Left renal cortex interstitium (tissue), 4 donors: ENCODE measurements around the gene SH3PXD2B. TPM values are rescaled to one million over a fixed set of nuclear protein-coding genes. Genes with fewer than 3 reads are reported as not detected.

Source experiments
- DNase-seq, 4 donors: peaks; one replicate each; pipeline ENCODE4 v3.0.0-alpha.2; 2013; ENCODE audit warnings: low read depth in 4 of 4, low spot score in 2 of 4, missing footprints in 1 of 4
- polyA plus RNA-seq, 4 donors: library from polyadenylated mRNA; unstranded; fragments of 120-200 nt; gene quantifications; one replicate each; pipeline ENCODE4 v1.2.1, GENCODE V29; 2013; ENCODE audit not compliant: insufficient read length in 4 of 4

Gene SH3PXD2B
- polyA plus RNA-seq, 4 donors = 27.1 to 32.6 (median 31.7) TPM

GRCh38 chr5:172438319-172438668 is 16.0 kb downstream of the SH3PXD2B start:
- DNase-seq = no peak

GRCh38 chr5:172437445-172438318 is 16.6 kb downstream of the SH3PXD2B start:
- DNase-seq = no peak

GRCh38 chr5:172436879-172437369 is 17.4 kb downstream of the SH3PXD2B start:
- no peak for DNase-seq

- DNase-seq = no peak
Observed at GRCh38 chr5:172436078-172436878, 18.0 kb downstream of the SH3PXD2B start.

- no peak for DNase-seq
Observed at GRCh38 chr5:172435362-172436077, 18.8 kb downstream of the SH3PXD2B start.

- no peak for DNase-seq
Observed at GRCh38 chr5:172434251-172434650, 20.1 kb downstream of the SH3PXD2B start.

GRCh38 chr5:172433513-172433912 is 20.8 kb downstream of the SH3PXD2B start:
- no peak for DNase-seq

- no peak for DNase-seq
Observed at GRCh38 chr5:172433071-172433470, 21.3 kb downstream of the SH3PXD2B start.

GRCh38 chr5:172430354-172430753 is 24.0 kb downstream of the SH3PXD2B start:
- no peak for DNase-seq

GRCh38 chr5:172429201-172429940 is 25.0 kb downstream of the SH3PXD2B start:
- DNase-seq = no peak

GRCh38 chr5:172428224-172429166 is 25.8 kb downstream of the SH3PXD2B start:
- DNase-seq = no peak

GRCh38 chr5:172427202-172427601 is 27.1 kb downstream of the SH3PXD2B start:
- DNase-seq = no peak

GRCh38 chr5:172426086-172426485 is 28.2 kb downstream of the SH3PXD2B start:
- no peak for DNase-seq

- no peak for DNase-seq
Observed at GRCh38 chr5:172425402-172425801, 28.9 kb downstream of the SH3PXD2B start.

GRCh38 chr5:172424808-172425207 is 29.5 kb downstream of the SH3PXD2B start:
- DNase-seq = no peak

GRCh38 chr5:172424111-172424490 is 30.2 kb downstream of the SH3PXD2B start:
- no peak for DNase-seq

- DNase-seq = no peak
Observed at GRCh38 chr5:172423379-172424110, 30.8 kb downstream of the SH3PXD2B start.

- DNase-seq = no peak
Observed at GRCh38 chr5:172422255-172422654, 32.1 kb downstream of the SH3PXD2B start.
